ENCODE data around the gene PRCC. TPM values are rescaled to one million over a fixed set of nuclear protein-coding genes. Genes with fewer than 3 reads are reported as not detected.

Gene PRCC
- total RNA-seq, 1 donor from 2014 or later: 60.9 TPM

GRCh38 chr1:156775799-156776198 lies 8.5 kb downstream of the PRCC start:
- no peak for TF ChIP-seq CTCF (IDR thresholded peaks at IDR 0.05)
- H3K4me1 Mint-ChIP-seq (ENCODE audit: low read depth): peaks cover 49% of the 10 kb centered on the region
- no peaks in the 10 kb centered on the region for H3K27me3 Mint-ChIP-seq (ENCODE audit: low read depth)
- no peak for DNase-seq (ENCODE audit: low spot score)
- H3K27ac Mint-ChIP-seq (ENCODE audit: unreplicated experiment): peak overlapping the region; percentile 25
- no peak overlapping the region for H3K4me3 Mint-ChIP-seq (ENCODE audit: unreplicated experiment)
- H3K36me3 Mint-ChIP-seq (ENCODE audit: low read depth): peaks cover 9% of the 10 kb centered on the region
- no peaks in the 10 kb centered on the region for H3K9me3 Mint-ChIP-seq (ENCODE audit: low read depth)

GRCh38 chr1:156776942-156777341 lies 9.6 kb downstream of the PRCC start:
- no peak for TF ChIP-seq CTCF (IDR thresholded peaks at IDR 0.05)
- Mint-ChIP-seq H3K27me3 (ENCODE audit: low read depth) (no peaks in the 10 kb centered on the region), H3K4me3 (ENCODE audit: unreplicated experiment) (no peak overlapping the region), H3K27ac (ENCODE audit: unreplicated experiment) (peak overlapping the region; percentile 13), H3K36me3 (ENCODE audit: low read depth) (peaks cover 6% of the 10 kb centered on the region), H3K4me1 (ENCODE audit: low read depth) (peaks cover 50% of the 10 kb centered on the region), H3K9me3 (ENCODE audit: low read depth) (no peaks in the 10 kb centered on the region)
- DNase-seq (ENCODE audit: low spot score): no peak

GRCh38 chr1:156777573-156777972 lies 10.2 kb downstream of the PRCC start:
- Mint-ChIP-seq H3K4me3 (ENCODE audit: unreplicated experiment) (no peak overlapping the region), H3K36me3 (ENCODE audit: low read depth) (peaks cover 11% of the 10 kb centered on the region), H3K27me3 (ENCODE audit: low read depth) (no peaks in the 10 kb centered on the region), H3K9me3 (ENCODE audit: low read depth) (no peaks in the 10 kb centered on the region), H3K4me1 (ENCODE audit: low read depth) (peaks cover 44% of the 10 kb centered on the region), H3K27ac (ENCODE audit: unreplicated experiment) (peak overlapping the region; percentile 13)
- DNase-seq (ENCODE audit: low spot score): no peak
- no peak for TF ChIP-seq CTCF (IDR thresholded peaks at IDR 0.05)

GRCh38 chr1:156781585-156782186 lies 14.4 kb downstream of the PRCC start:
- Mint-ChIP-seq H3K36me3 (ENCODE audit: low read depth) (peaks cover 15% of the 10 kb centered on the region), H3K9me3 (ENCODE audit: low read depth) (no peaks in the 10 kb centered on the region), H3K4me1 (ENCODE audit: low read depth) (peaks cover 20% of the 10 kb centered on the region), H3K27me3 (ENCODE audit: low read depth) (no peaks in the 10 kb centered on the region), H3K27ac (ENCODE audit: unreplicated experiment) (peak overlapping the region; percentile 17), H3K4me3 (ENCODE audit: unreplicated experiment) (no peak overlapping the region)
- no peak for TF ChIP-seq CTCF (IDR thresholded peaks at IDR 0.05)
- no peak for DNase-seq (ENCODE audit: low spot score)

GRCh38 chr1:156785458-156785857 lies 18.1 kb downstream of the PRCC start:
- Mint-ChIP-seq H3K36me3 (ENCODE audit: low read depth) (peaks cover 23% of the 10 kb centered on the region), H3K4me3 (ENCODE audit: unreplicated experiment) (no peak overlapping the region)
- no peak for TF ChIP-seq CTCF (IDR thresholded peaks at IDR 0.05)

More at GRCh38 chr1:156785458-156785857, 18.1 kb downstream of the PRCC start:
- no peaks in the 10 kb centered on the region for H3K9me3 Mint-ChIP-seq (ENCODE audit: low read depth)
- H3K27ac Mint-ChIP-seq (ENCODE audit: unreplicated experiment): no peak overlapping the region
- no peak for DNase-seq (ENCODE audit: low spot score)
- H3K4me1 Mint-ChIP-seq (ENCODE audit: low read depth): peaks cover 11% of the 10 kb centered on the region
- no peaks in the 10 kb centered on the region for H3K27me3 Mint-ChIP-seq (ENCODE audit: low read depth)
